Measurements from ENCODE around the gene NUP50.

Gene NUP50

GRCh38 chr22:45195616-45196015 lies 31.9 kb downstream of the NUP50 start:
- no peak for TF ChIP-seq CTCF (IDR thresholded peaks at IDR 0.05; ENCODE audit: low read depth, low read length)
- DNase-seq (ENCODE audit: extremely low read depth, low read depth): no peak

GRCh38 chr22:45196308-45196707 lies 32.6 kb downstream of the NUP50 start:
- DNase-seq (ENCODE audit: extremely low read depth, low read depth): no peak

GRCh38 chr22:45196926-45197605 lies 33.3 kb downstream of the NUP50 start:
- TF ChIP-seq CTCF (IDR thresholded peaks at IDR 0.05; ENCODE audit: low read depth, low read length): no peak
- DNase-seq (ENCODE audit: extremely low read depth, low read depth): no peak

More at GRCh38 chr22:45196308-45196707, 32.6 kb downstream of the NUP50 start:
- no peak for TF ChIP-seq CTCF (IDR thresholded peaks at IDR 0.05; ENCODE audit: low read depth, low read length)

GRCh38 chr22:45197606-45198462 lies 34.1 kb downstream of the NUP50 start:
- no peak for DNase-seq (ENCODE audit: extremely low read depth, low read depth)
- no peak for TF ChIP-seq CTCF (IDR thresholded peaks at IDR 0.05; ENCODE audit: low read depth, low read length)

GRCh38 chr22:45198463-45198795 lies 34.7 kb downstream of the NUP50 start:
- TF ChIP-seq CTCF (IDR thresholded peaks at IDR 0.05; ENCODE audit: low read depth, low read length): no peak
- DNase-seq (ENCODE audit: extremely low read depth, low read depth): no peak

GRCh38 chr22:45199723-45200122 lies 36.0 kb downstream of the NUP50 start:
- TF ChIP-seq CTCF (IDR thresholded peaks at IDR 0.05; ENCODE audit: low read depth, low read length): no peak
- DNase-seq (ENCODE audit: extremely low read depth, low read depth): no peak

GRCh38 chr22:45200230-45200629 lies 36.5 kb downstream of the NUP50 start:
- TF ChIP-seq CTCF (IDR thresholded peaks at IDR 0.05; ENCODE audit: low read depth, low read length): no peak
- no peak for DNase-seq (ENCODE audit: extremely low read depth, low read depth)

All from AG09319 (cell line).